Kidney tubule cell (primary cell): Measurements from ENCODE around the gene MAGI2.
A peak's percentile ranks its signal among the peaks of the same experiment; 100 is the strongest.
"Not testable (repeated sequence)": the region's sequence is repeated elsewhere in the genome, so short reads cannot be mapped to it uniquely, and the experiment has no call there.

Experiments used
- DNase-seq: peaks from one replicate; pipeline ENCODE4 v3.0.0-alpha.2; 2018; ENCODE audit warnings: low spot score

Gene MAGI2

DNA sequence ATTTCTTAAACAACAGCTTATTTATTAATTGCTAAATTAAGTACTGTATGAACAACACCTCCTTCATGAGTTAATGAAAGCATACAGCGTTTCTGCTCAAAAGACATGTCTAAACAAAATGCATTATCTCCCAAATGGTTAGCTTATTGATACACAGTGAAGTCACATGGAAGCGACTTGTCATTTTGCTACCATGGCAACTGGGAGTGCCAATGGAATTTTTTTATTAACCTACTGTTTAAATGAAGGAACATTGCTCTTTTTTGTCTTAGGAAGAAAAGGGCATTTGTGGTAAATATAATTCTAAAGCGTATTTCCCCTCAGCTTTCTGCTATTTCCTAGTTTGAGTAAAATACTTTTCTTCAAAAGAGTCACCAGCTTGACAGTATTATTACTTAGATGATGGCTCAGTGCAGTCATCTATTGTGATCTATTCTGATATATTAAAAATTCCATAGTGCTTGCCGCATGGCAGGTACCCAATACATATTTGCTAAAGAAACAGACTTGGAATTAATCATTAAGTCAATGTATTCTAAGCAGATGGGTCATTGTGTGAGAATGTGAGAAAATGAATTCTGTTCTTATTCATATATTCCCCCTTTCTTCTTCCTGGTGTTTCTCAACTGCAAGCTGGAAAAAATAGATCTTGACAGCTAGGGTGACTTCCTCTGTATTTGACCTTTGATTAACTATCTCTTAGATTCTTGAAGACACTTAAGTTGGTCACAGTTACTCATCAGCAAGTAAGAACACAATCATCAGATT lies 818.3 kb downstream of the MAGI2 start:
- peak; percentile 59 for DNase-seq

DNA sequence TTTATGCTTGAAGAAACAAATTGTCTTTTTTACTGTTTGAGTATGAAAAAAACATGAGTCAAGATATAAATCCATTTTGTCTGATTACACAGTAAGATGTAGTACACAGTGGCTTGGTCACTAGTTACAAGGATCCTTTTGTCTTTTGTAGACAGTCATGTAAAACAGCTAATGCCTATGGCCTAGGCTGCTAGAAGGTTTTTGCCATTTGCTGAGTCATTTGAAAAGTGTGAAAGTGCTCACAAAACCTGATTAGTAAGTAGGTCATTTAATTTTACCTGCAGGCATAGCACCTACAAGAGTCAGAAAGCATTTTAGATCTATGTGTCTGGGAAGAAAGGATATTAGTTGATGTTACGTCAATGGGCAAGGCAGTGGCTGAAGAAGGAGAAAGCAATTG lies 819.4 kb downstream of the MAGI2 start:
- peak; percentile 57 for DNase-seq

GRCh38 chr7:78620920-78621319 lies 832.5 kb downstream of the MAGI2 start:
- DNase-seq, result peak; percentile 35

- DNase-seq, result no peak
These were observed 836.9 kb downstream of the MAGI2 start for GRCh38 chr7:78616539-78616938.

DNA sequence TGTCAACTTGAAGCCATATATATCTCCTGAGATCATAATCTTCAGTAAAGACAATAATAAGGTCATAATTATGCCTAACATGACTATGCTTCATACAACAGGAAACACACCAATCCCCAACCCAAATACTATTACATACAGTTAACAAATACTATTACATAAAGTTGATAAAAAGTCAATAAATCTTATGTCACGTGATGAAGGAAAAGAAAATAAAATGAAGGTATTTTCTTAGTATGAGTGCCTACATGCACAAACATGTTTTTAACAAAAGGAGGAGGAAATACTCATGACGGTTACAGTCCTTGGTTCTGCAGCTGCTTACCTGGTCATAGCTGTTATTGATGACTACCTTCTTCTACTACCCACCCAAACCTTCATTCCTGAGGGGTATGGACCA lies 844.2 kb downstream of the MAGI2 start:
- DNase-seq, result no peak

GRCh38 chr7:78607099-78607498 lies 846.4 kb downstream of the MAGI2 start:
- peak; percentile 25 for DNase-seq

DNA sequence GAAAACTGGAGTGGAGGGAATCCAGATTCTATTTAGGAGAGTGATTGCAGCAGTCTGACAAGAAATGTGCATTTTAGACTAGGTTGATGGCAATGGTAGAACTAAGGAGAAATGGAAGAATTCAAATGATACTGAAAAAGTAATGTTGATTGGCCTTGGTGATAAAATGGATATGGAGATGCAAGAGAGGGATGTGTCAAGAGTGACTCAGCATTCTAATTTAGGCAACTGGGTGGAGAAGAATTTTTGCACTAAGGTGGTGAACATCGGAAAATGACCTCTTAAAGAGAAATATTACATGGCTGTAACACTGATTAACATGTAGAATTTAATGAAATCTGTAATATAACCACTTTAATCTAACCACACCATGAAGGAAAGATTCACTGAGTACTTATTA lies 848.3 kb downstream of the MAGI2 start:
- DNase-seq, result no peak

DNA sequence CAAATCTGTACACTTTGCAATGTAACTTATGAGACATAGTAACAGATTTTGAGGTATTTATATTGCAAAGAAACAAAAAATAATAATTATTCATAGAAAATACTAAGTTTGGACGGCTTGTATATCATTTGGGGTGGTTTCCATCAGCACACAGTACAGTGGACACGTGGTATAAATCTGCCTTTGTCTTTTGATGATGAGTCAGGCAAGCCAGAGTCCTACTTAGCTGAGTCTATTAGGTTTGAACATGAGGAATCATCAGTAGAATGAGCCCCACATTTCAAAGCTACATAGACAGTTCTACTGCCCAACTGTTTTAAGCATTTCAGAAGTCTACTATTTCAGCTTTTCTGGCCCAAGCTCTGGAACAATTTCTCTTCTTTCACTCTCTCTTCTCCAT lies 851.7 kb downstream of the MAGI2 start:
- DNase-seq, result no peak

GRCh38 chr7:78594156-78594555 lies 859.3 kb downstream of the MAGI2 start:
- DNase-seq, result peak; percentile 57

DNA sequence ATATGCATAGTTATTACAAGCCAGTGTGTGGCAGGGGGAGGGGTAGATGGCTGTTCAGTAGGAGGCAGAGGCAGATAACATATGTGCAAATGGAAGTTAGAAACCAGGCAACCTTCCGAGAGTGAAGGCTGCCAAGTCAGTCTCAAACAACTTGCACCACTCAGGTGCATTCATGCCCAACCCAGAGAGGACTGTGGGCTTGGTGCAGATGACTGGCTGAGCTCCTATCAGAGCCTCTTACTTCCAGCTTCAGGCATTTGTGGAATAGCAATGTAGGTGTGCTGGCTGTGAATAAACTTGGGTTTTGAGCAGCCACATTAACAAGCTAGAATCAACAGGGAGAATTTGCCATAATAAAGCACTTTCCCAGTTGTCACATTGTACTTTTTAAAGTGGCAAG lies 865.1 kb downstream of the MAGI2 start:
- DNase-seq, result no peak

DNA sequence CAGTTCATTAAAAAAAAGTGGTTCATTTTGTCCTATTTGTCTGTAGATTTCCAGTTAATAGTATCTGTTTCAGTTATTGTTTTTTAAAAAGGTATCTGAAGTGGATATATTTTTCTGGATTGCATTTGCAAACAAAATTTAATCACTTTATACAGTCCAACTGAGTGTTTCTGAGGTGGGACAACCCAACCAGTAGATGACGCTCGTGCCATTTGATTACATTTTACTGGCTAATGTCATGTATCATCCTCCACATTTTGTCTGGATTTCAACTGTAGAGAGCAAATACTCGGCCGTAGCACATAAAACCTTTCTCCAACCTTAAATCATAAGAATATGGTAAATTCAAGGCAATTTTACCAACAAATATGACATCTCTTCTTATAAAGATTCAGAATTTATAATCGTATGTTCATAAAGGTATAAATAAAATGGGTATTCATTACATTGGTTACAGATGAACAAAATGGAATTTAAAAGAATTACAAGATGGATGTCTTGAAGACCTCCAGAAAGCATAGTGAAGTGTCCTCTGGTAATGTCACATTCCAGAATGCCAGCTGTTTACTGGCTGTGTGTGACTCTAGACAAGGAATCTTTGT lies 865.9 kb downstream of the MAGI2 start:
- DNase-seq, result no peak

DNA sequence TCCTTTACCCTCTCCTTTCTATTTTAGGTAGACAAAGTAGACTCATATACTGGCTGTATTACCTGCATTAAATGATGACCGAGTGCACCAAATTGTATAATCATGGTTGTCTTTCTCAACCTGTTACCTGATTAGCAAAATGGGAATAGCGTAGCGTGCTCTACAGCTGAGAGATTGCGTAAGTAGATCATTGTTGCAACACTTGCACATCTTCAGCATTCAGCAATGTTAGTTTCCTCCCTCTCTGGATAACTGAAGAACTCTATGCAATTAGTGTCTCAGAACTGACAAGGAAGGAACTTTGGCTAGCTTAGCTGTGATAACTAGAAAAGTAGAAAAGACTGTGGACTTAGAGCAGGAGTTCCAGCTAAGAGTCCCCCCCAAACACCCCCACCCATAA lies 867.5 kb downstream of the MAGI2 start:
- DNase-seq, result no peak

- DNase-seq, result no peak
These were observed 874.8 kb downstream of the MAGI2 start for GRCh38 chr7:78578686-78579085.

DNA sequence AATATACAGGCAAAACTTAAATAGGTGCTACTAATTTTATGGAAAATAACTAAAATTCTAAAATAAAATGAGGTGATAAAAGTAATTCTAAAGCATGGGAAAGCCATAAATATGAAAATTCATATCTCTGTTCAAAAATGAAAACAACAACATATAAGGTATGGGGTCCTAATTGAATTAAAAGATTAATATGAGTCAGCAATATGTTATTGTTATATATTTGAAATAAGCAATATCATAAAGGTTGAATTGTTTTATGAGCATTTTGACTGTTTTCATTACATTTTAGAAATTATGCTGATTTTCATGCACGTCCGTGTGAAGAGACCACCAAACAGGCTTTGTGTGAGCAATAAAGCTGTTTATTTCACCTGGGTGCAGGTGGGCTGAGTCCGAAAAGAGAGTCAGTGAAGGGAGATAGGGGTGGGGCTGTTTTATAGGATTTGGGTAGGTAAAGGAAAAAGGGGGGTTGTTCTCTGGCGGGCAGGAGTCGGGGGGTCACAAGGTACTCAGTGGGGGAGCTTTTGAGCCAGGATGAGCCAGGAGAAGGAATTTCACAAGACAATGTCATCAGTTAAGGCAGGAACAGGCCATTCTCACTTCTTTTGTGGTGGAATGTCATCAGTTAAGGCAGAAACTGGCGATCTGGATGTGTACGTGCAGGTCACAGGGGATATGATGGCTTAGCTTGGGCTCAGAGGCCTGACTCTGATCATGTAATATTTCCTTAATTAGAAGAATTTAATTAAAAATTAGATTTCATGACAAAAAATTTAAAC lies 876.1 kb downstream of the MAGI2 start:
- not testable (repeated sequence) for DNase-seq

DNA sequence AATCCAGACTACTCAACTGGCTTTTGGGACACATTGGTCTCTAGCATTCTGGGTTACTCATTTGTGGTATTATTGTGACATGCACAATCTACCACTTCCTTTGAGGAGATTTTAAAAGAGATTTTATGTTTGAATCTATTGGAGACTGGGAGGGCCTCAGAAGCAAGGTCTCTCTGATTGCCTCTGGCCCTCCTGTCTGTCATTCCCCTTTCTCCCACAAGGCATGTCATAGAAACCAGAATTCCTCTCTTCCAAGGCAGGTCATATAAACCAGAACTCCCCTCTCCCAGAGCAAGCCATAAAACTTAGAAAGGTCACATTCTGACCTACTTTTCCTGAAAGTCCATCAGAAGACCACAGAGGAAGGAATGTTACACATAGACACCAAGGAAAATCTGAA lies 877.2 kb downstream of the MAGI2 start:
- DNase-seq, result peak; percentile 17

DNA sequence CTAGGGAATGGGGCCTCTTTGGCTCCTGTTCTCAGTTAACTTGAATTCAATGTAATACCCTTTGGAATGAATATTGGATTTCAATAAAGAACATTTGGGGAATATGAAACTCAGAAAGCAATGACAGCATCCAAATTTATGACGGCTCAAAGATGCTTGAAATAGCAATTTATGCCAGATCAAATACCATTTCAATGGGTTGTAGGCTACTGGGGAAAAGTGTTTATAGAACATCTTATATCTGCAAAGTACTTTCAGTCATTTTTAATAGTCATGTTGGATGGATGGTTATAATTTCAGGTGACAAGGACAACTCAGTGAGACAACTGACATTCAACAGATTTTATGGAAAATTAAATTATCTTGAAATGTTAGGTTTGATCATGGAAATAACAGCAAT lies 882.2 kb downstream of the MAGI2 start:
- DNase-seq, result no peak

DNA sequence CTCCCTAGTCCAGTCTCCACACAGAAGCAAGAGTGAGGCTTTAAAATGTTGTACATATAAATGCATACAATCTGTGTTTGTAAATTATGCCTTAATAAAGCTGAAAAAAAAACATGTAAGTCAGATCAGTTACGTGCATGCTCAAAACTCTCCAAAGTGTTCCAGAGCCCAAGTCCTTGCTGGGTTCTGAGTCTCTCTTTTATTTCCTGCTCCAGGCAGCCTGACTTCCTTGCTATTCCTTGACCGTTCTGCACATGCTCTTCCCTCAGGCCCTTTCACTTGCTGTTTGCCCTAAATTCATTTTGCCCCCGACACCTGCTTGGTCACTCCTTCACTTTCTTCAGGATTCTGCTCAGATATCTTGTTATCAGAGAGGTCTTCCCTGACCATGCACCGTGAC lies 884.8 kb downstream of the MAGI2 start:
- no peak for DNase-seq

GRCh38 chr7:78567836-78568235 lies 885.6 kb downstream of the MAGI2 start:
- DNase-seq, result no peak

DNA sequence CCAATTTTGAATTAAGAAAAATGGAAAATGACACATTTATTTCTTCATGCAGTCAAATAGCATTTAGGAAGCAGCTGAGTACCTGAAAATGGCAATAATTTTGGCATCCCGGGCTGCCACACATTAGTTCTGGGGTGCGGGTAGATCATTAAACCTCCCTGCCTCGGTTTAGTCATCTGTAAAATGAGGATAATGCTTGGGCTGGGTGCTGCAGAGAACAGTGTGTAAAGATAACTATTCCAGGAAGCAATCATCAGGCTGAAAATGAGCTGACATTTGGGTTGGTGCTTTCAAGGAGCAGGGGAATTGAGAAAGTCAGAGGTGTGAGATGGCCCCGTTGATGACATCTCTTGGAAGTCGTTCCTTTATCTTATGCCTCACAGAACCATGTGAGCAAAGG lies 887.7 kb downstream of the MAGI2 start:
- DNase-seq, result no peak

GRCh38 chr7:78563191-78563590 lies 890.3 kb downstream of the MAGI2 start:
- no peak for DNase-seq

DNA sequence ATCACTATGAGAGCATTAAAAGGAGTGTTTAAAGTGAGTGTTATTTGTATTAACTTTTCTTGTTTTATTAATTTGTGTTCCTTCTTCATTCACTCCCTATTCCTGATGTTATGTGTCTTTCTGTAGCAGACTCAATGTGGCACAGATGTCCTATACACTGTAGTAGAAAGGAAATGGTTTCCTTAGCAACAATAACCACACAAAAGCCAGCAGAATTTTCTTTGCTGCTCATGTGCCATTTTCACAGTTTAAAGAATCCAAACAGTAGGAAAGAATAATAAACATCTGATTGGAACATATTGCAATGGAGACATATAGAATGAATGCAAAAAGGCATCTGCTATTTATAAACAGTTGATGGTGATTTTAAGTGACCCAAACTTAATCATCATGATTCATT lies 891.3 kb downstream of the MAGI2 start:
- DNase-seq, result no peak

- DNase-seq, result no peak
These were observed 894.9 kb downstream of the MAGI2 start for GRCh38 chr7:78558566-78558965.

DNA sequence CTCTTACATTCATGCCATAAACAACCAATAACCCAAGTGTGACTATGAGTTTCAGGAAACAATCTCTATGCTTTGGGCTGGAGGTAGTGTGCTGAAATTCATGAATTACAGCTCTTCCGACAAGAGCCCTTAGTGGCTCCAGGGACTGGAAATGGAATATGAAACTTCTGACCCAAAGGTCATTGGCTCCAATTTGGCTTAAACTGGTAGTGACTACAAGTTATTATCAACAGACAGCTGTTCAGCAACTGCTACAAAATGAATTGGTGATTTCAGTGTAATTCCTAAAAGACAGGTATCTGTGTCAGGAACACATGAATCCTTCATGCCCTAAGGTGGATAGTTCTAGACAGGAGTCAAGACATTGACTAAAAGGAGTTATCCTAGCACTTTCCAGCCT lies 909.5 kb downstream of the MAGI2 start:
- DNase-seq, result no peak
